Thyroid gland (tissue), 4 donors: ENCODE measurements around the gene ARSA.

Experiments used
- POLR2A ChIP-seq, 2 donors: fragments of 450-650 bp; IDR thresholded peaks; one replicate each; pipeline ENCODE4 v1.6.1; 2017; ENCODE audit warnings: antibody characterized with exemption in 2 of 2, mild to moderate bottlenecking in 2 of 2, moderate library complexity in 1 of 2
- TF ChIP-seq, protein P1 (sequence below), 6 experiments: fragments of 200-600 bp in 3 of 6; fragments of 450-650 bp in 3 of 6; sonication (generic) in 3 of 6; IDR thresholded peaks; one replicate each; pipeline ENCODE4 v1.5.1; 2016 to 2019; ENCODE audit warnings: antibody characterized with exemption in 6 of 6, mild to moderate bottlenecking in 2 of 6, inconsistent platforms in 1 of 6, moderate library complexity in 1 of 6

DNA sequence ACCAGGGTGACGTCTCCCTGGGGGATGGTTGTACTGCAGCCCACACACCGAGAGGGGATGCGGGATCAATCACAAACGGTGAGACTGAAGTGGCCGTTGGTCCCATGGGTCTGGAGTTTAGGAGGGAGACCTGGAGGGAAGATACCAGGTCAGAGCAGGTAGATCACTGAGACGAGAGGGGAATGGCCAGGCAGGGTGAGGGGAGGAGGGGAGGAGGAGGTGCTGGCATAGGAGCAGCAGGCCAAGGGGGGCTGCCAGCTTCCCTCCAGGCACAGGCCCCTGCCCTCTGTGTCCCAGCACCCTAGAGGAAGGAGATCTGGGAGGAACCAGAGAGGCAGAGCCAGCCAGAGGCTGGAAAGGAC is 20.3 kb downstream of the ARSA start:
- TF ChIP-seq, protein P1, sequence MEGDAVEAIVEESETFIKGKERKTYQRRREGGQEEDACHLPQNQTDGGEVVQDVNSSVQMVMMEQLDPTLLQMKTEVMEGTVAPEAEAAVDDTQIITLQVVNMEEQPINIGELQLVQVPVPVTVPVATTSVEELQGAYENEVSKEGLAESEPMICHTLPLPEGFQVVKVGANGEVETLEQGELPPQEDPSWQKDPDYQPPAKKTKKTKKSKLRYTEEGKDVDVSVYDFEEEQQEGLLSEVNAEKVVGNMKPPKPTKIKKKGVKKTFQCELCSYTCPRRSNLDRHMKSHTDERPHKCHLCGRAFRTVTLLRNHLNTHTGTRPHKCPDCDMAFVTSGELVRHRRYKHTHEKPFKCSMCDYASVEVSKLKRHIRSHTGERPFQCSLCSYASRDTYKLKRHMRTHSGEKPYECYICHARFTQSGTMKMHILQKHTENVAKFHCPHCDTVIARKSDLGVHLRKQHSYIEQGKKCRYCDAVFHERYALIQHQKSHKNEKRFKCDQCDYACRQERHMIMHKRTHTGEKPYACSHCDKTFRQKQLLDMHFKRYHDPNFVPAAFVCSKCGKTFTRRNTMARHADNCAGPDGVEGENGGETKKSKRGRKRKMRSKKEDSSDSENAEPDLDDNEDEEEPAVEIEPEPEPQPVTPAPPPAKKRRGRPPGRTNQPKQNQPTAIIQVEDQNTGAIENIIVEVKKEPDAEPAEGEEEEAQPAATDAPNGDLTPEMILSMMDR (IDR thresholded peaks at IDR 0.05): no peak
- no peak for TF ChIP-seq POLR2A (IDR thresholded peaks at IDR 0.05)
